PC-9 (cell line): Measurements from ENCODE around the gene DOCK9.

Source experiments
- EZH2 ChIP-seq: fragments of 200-600 bp; sonication (generic); IDR thresholded peaks from 2 replicates; pipeline ENCODE4 v1.8.0; 2017; ENCODE audit warnings: antibody characterized with exemption, low read depth
- TF ChIP-seq, protein P1 (sequence below): fragments of 200-600 bp; sonication (generic); conservative IDR thresholded peaks from 2 replicates; pipeline ENCODE4 v1.6.1; 2017; ENCODE audit warnings: mixed run types, antibody characterized with exemption, mild to moderate bottlenecking, moderate library complexity

DNA sequence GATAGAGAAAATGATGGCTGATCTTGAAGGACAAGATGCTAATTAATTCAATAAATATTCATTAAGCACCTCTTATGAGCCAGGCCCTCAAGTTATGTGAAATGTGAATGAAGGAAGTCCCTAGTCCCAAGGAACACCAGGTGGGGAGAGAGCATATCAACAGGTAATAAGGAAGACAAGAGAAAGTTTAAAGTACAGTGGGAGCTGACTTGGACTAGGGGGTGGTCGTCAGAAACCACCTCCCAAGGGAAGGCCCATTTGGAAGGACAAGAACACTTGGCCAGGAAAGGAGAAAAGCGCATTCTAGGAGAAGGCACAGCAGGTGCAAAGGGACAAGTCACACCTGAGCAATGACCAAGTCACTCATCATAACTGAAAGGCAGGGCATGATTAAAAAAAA lies 72.7 kb downstream of the DOCK9 start:
- TF ChIP-seq, protein P1, sequence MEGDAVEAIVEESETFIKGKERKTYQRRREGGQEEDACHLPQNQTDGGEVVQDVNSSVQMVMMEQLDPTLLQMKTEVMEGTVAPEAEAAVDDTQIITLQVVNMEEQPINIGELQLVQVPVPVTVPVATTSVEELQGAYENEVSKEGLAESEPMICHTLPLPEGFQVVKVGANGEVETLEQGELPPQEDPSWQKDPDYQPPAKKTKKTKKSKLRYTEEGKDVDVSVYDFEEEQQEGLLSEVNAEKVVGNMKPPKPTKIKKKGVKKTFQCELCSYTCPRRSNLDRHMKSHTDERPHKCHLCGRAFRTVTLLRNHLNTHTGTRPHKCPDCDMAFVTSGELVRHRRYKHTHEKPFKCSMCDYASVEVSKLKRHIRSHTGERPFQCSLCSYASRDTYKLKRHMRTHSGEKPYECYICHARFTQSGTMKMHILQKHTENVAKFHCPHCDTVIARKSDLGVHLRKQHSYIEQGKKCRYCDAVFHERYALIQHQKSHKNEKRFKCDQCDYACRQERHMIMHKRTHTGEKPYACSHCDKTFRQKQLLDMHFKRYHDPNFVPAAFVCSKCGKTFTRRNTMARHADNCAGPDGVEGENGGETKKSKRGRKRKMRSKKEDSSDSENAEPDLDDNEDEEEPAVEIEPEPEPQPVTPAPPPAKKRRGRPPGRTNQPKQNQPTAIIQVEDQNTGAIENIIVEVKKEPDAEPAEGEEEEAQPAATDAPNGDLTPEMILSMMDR, result no peak
- TF ChIP-seq EZH2, result no peak
